Measurements from ENCODE around the gene CHD3. TPM values are rescaled to one million over a fixed set of nuclear protein-coding genes. Genes with fewer than 3 reads are reported as not detected.

CHD3 gene
- total and polyA plus RNA-seq, 2 of the 13 experiments (the other 11 are each of a cell fraction or from before 2014, with no cell fraction given) = 2.7 to 3.7 TPM

DNA sequence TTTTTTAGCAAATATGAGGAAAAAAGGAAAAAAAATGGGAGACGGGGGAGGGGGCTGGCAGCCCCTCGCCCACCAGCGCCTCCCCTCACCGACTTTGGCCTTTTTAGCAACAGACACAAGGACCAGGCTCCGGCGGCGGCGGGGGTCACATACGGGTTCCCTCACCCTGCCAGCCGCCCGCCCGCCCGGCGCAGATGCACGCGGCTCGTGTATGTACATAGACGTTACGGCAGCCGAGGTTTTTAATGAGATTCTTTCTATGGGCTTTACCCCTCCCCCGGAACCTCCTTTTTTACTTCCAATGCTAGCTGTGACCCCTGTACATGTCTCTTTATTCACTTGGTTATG, 34.9 kb upstream of the CHD3 start:
- in situ Hi-C loops (cut with HindIII; ENCODE audit: extremely low pct_ligation_motif_present, low pct_unique_long_range_greater_than_20kb) (no loop called here), intact Hi-C loops (cut with micrococcal nuclease; ENCODE audit: unreplicated experiment) (no loop called here)
- ChIA-PET CTCF (ENCODE audit: low intra/inter-chr PET ratio, low total read pairs) (no interaction called here), POLR2A (no interaction called here)
- Histone ChIP-seq H3K36me3 (replicated peaks in 1 of 2; ENCODE audit: control insufficient read depth in 1 of 2, insufficient read depth in 2 of 2, low read length in 2 of 2) (peaks cover 20 to 41% of the 10 kb centered on the region in 2 experiments), H3K9me3 (ENCODE audit: low read length) (no peaks in the 10 kb centered on the region), H3K27me3 (ENCODE audit: control insufficient read depth in 1 of 2, insufficient read depth in 2 of 2, low read length in 2 of 2) (no peaks in the 10 kb centered on the region; a peak in 1 of 5 replicates), H3K4me2 (ENCODE audit: low read depth, low read length) (no peak overlapping the region), H4K20me1 (ENCODE audit: insufficient read depth, low read length) (peaks cover 7% of the 10 kb centered on the region), H2AFZ (ENCODE audit: low read length) (no peak overlapping the region), H3K9ac (ENCODE audit: insufficient read depth, low read depth, low read length) (no peak overlapping the region), H3K4me3 (replicated peaks in 1 of 3; ENCODE audit: insufficient read depth in 1 of 3, low read depth in 2 of 3, low read length in 3 of 3) (no peak overlapping the region), H3K79me2 (ENCODE audit: insufficient read depth, low read length) (peaks cover 4% of the 10 kb centered on the region), H3K27ac (ENCODE audit: extremely low read length, insufficient read depth, low read length) (no peak overlapping the region), H3K4me1 (ENCODE audit: insufficient read depth, low read length) (peaks cover 17% of the 10 kb centered on the region)
- FAIRE-seq (no peak), ATAC-seq (no peak), DNase-seq (ENCODE audit: low spot score) (no peak)
- 95% methylated on average over 21 of the region's 21 CpGs for WGBS (ENCODE audit: low lambda C conversion rate)
- TSS peak; percentile 13 for BruUV-seq (replicated peaks)
- TF ChIP-seq DMAP1 (CRISPR knock-in tag; IDR thresholded peaks at IDR 0.05) (no peak), FLYWCH1 (CRISPR knock-in tag; IDR thresholded peaks at IDR 0.05) (no peak), SNAI1 (CRISPR knock-in tag; IDR thresholded peaks at IDR 0.05; ENCODE audit: borderline replicate concordance) (no peak), RBM22 (optimal IDR thresholded peaks at IDR 0.05; ENCODE audit: low read length) (peak; percentile 33), ZNF512B (CRISPR knock-in tag; IDR thresholded peaks at IDR 0.05; ENCODE audit: borderline replicate concordance) (no peak), RBAK (CRISPR knock-in tag; IDR thresholded peaks at IDR 0.05) (no peak), RBFOX2 (IDR thresholded peaks at IDR 0.05; ENCODE audit: low read depth, low read length) (0 out of 2 replicates have a peak, but pooled peaks have one; percentile 33), ZFP90 (CRISPR knock-in tag; IDR thresholded peaks at IDR 0.05; ENCODE audit: borderline replicate concordance) (no peak), MTA3 (CRISPR knock-in tag; IDR thresholded peaks at IDR 0.05) (no peak), NFE2L2 (IDR thresholded peaks at IDR 0.05; ENCODE audit: low read length) (no peak), NFKBIZ (CRISPR knock-in tag; IDR thresholded peaks at IDR 0.05) (no peak), ZNF562 (CRISPR knock-in tag; IDR thresholded peaks at IDR 0.05; ENCODE audit: borderline replicate concordance) (no peak), ZNF335 (CRISPR knock-in tag; IDR thresholded peaks at IDR 0.05) (no peak)
- TF ChIP-seq, protein P1, sequence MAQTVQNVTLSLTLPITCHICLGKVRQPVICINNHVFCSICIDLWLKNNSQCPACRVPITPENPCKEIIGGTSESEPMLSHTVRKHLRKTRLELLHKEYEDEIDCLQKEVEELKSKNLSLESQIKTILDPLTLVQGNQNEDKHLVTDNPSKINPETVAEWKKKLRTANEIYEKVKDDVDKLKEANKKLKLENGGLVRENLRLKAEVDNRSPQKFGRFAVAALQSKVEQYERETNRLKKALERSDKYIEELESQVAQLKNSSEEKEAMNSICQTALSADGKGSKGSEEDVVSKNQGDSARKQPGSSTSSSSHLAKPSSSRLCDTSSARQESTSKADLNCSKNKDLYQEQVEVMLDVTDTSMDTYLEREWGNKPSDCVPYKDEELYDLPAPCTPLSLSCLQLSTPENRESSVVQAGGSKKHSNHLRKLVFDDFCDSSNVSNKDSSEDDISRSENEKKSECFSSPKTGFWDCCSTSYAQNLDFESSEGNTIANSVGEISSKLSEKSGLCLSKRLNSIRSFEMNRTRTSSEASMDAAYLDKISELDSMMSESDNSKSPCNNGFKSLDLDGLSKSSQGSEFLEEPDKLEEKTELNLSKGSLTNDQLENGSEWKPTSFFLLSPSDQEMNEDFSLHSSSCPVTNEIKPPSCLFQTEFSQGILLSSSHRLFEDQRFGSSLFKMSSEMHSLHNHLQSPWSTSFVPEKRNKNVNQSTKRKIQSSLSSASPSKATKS (CRISPR knock-in tag; IDR thresholded peaks at IDR 0.05) = no peak
- TF ChIP-seq, protein P2, sequence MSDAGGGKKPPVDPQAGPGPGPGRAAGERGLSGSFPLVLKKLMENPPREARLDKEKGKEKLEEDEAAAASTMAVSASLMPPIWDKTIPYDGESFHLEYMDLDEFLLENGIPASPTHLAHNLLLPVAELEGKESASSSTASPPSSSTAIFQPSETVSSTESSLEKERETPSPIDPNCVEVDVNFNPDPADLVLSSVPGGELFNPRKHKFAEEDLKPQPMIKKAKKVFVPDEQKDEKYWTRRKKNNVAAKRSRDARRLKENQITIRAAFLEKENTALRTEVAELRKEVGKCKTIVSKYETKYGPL (CRISPR knock-in tag; IDR thresholded peaks at IDR 0.05) = no peak
